GM19468 (cell line): Measurements from ENCODE around the gene KIAA0930.

Experiments used
- ATAC-seq: cut with Tn5 transposase; IDR thresholded peaks from one replicate; pipeline ENCODE4 v1.9.1; 2021; ENCODE audit warnings: mild to moderate bottlenecking, moderate library complexity, moderate number of reproducible peaks; ENCODE audit not compliant: unreplicated experiment; ENCODE audit errors: extremely low read depth

Gene KIAA0930

GRCh38 chr22:45187891-45188290 is 52.8 kb downstream of the KIAA0930 start:
- ATAC-seq: no peak

GRCh38 chr22:45185718-45186514 is 54.8 kb downstream of the KIAA0930 start:
- no peak for ATAC-seq

- ATAC-seq: no peak
Observed at GRCh38 chr22:45183974-45184373, 56.7 kb downstream of the KIAA0930 start.

- no peak for ATAC-seq
Observed at GRCh38 chr22:45181766-45182165, 58.9 kb downstream of the KIAA0930 start.

DNA sequence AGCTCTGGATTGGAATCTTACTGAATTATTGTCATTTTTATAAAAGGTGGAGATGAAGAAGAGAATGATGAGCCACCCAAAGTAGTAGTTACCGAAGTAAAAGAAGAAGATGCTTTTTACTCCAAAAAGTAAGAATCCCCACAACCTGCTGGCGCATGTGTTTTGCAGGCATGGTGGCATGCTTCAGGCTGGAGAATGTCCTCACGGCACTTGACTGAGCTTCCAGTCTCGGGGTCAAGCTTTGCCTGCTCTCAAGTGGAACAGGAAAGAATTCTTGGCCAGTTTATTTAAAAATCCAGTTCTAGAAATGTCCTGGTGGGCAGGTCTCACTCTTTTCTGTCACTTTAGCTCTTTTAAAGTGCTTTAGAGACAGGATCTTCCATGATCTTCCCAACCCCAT is 59.5 kb downstream of the KIAA0930 start:
- no peak for ATAC-seq

GRCh38 chr22:45180146-45180679 is 60.5 kb downstream of the KIAA0930 start:
- no peak for ATAC-seq

DNA sequence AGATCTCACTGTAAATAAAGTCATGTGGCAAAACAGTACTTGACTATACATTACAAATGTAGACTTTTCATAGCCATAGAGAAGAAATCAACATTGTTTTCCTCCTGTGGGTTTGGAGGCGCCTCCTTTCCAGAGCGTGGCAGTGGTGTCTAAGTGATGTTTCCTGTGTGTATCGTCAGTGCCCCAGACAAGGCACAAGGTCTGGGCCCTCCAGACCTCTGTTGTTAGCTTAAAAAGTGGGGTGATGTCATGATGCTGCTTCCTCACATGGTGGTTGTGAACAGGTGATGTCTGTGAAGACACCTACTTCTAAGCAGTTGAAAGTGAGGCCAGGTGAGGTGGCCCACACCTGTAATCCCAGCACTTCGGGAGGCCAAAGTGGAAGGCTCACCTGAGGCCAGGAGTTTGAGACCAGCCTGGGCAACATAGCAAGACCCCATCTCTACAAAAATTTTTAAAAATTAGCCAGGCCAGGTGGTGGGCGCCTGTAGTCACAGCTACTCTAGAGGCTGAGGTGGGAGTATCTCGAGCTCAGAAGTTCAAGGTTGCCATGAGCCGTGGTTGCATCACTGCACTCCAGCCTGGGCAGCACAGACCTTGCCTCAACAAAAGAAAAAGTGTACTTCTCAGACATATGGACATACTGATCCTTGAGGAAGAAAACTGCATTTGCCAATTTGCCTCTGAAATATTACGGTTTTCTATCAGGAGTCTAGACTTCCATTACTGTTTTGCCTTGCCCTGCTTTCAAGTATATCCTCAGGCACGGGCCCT is 61.2 kb downstream of the KIAA0930 start:
- ATAC-seq: no peak

DNA sequence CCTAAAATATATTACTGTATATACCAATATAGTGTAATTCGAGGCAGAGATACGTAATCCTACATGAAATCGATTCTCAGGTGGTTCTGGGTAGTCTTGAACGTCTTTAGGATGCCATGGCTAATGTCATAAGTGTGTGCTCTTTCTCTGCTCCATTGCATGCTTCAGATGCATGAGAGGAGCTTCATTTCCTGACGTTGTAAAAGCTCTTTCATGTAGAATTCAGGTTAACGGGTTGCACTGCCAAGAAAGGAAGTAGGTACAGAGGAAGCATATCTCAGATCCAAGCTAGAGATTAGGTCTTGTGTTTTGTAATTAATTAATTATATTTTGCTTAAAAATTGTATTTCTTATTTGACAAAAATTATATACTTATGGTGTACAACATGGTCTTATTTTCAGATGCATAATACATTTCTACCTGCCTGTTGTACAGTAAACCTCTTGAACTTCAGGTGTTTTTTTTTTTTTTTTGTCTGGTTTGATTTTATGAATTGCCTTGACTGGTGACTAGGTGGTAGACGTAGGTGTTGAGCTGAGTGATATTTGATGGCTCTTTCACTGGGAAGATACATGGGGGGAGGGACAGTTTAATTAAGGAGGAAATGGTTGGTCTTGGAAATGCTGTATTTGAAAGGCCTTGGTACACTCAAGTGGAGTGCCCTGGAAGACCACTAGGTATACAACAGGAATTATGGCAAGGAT is 67.7 kb downstream of the KIAA0930 start:
- no peak for ATAC-seq

DNA sequence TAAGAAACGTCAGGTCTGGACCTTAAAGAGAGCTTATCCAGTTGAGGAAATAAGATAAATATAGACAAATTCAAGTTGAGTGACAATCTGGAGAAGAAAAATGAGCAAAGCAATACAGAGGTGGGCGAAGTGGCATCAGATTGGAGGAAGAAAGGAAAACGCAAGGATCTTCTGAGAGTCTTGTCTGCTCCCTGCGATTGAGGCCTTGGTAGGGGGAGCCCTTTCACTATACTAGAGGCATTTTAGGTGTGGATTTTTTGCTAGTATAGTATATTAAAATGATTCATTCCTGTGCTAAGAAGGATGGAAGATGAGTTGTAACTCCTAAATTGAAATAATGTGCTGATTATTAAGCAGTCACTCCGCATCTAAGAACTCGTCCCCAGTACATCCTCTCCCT is 68.9 kb downstream of the KIAA0930 start:
- ATAC-seq: no peak

DNA sequence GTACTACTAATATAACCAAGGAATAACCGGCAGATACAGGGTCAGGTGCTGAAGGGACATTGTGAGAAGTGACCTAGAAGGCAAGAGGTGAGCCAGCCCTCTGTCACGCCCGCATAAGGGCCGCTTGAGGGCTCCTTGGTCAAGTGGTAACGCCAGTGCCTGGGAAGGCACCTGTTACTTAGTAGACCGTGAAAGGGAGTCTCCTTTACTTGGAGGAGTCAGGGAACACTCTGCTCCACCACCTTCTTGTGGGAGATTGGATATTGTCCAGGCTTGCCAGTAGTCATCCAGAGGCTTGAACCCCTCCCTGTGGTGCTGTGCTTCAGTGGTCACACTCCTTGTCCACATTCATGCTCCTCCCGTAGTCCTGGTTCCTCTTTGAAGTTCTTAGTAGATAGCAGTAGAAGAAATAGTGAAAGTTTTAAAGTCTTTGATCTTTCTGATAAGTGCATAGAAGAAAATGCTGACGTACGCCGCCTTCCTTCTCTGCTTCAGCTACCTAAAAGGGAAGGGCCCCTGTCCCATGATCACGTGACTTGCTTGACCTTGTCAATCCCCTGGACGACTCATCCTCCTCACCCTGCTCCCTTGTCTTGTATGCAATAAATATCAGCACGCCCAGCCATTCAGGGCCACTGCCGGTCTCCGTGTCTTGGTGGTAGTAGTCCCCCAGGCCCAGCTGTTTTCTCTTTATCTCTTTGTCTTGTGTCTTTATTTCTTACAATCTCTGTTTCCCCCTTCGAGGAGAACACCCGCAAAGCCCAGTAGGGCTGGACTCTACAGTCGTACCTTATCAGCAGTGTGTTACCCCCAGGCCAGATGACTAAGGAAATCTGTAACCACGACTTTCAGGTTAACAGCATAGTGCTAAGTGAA is 70.9 kb downstream of the KIAA0930 start:
- ATAC-seq: no peak

DNA sequence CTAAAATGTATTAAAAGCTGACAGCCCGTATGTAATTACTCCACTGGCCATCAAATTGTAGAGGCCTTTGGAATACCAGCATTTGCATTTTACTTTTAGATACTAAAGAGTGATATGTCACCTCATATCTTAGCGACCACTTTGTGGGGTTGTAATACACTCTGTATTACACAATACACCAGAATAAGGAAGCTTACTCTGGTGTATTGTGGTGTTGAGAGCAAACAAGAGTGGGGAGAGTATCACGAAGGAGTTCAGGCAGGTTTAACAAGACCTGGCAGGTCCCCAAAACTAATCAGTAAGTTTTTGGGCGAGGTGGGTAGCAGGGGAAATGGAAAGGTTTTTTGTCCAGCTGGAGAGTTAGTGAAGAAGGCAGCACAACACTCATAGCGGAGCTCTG is 73.8 kb downstream of the KIAA0930 start:
- ATAC-seq: no peak

GRCh38 chr22:45164270-45165088 is 76.2 kb downstream of the KIAA0930 start:
- no peak for ATAC-seq

GRCh38 chr22:45163451-45164269 is 77.0 kb downstream of the KIAA0930 start, which contains the start of gene NUP50:
TSS of gene NUP50 (plus strand) at chr22:45163925. CDS start at chr22:45168178, 4,253 bp downstream.
- peak; percentile 54 for ATAC-seq

GRCh38 chr22:45163099-45163450 is 77.6 kb downstream of the KIAA0930 start:
- ATAC-seq: no peak

DNA sequence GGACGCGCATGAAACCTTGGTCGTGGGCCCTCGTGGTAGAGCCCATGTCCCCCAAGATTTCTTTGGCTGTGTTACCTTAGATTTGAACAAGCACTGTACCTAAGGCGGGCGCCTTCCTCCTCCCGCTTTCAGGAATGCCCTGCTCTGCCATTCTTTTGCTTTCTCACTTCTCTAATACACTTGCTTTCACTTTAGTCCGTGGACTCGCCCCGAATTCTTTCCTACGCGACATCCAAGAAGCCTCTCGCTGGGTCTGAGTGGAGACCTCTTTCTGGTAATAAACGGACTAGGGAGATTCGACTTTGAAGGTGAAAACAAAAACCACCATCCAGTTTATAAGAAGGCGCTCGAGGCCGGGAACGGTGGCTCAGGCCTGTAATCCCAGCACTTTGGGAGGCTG is 78.2 kb downstream of the KIAA0930 start:
- ATAC-seq: no peak

- ATAC-seq: no peak
Observed at GRCh38 chr22:45159652-45160462, 80.8 kb downstream of the KIAA0930 start.

- no peak for ATAC-seq
Observed at GRCh38 chr22:45157907-45158306, 82.8 kb downstream of the KIAA0930 start.
